Type B pancreatic cell (in vitro differentiated cells): ENCODE results near the gene SNU13. TPM values are rescaled to one million over a fixed set of nuclear protein-coding genes. Genes with fewer than 3 reads are reported as not detected.

Experiments
- total RNA-seq: library from RNA; stranded (reverse); gene quantifications from 2 replicates; pipeline ENCODE4 v1.2.1, GENCODE V29; 2021; ENCODE audit warnings: low replicate concordance

SNU13 gene
- total RNA-seq, 1 donor from 2014 or later, result 124 TPM

Other genes with a start within 250 kb of the SNU13 start
- gene TOB2, start 242.1 kb downstream of the SNU13 start, total RNA-seq, result 47.4 and 54.5 TPM in 2 replicates
- 38.2 and 54.8 TPM in 2 replicates for gene PHF5A, start 220.2 kb downstream of the SNU13 start, total RNA-seq
- gene ACO2, start 219.8 kb downstream of the SNU13 start, total RNA-seq, result 107 and 142 TPM in 2 replicates
- gene POLR3H, start 144.4 kb downstream of the SNU13 start, total RNA-seq, result 40.1 and 46.6 TPM in 2 replicates
- gene CSDC2, start 127.9 kb downstream of the SNU13 start, total RNA-seq, result 0.12 and 1.8 TPM in 2 replicates
- 33.5 and 35.5 TPM in 2 replicates for gene PMM1, start 99.0 kb downstream of the SNU13 start, total RNA-seq
- 30.3 and 31.5 TPM in 2 replicates for gene DESI1, start 67.8 kb downstream of the SNU13 start, total RNA-seq
- gene XRCC6, start 67.6 kb downstream of the SNU13 start, total RNA-seq, result 234 and 302 TPM in 2 replicates
- 0.90 and 1.2 TPM in 2 replicates for gene MEI1, start 10.6 kb upstream of the SNU13 start, total RNA-seq
- gene CCDC134, start 111.8 kb upstream of the SNU13 start, total RNA-seq, result 13.2 and 19.6 TPM in 2 replicates
- 110 and 119 TPM in 2 replicates for gene SREBF2, start 144.2 kb upstream of the SNU13 start, total RNA-seq
- gene SHISA8, start 226.2 kb upstream of the SNU13 start, total RNA-seq, result 0.22 and 0.45 TPM in 2 replicates
- gene TNFRSF13C, start 237.9 kb upstream of the SNU13 start, total RNA-seq, result 0.79 and 3.4 TPM in 2 replicates